ENCODE results near the gene SKAP1.
"Not testable (repeated sequence)": the region's sequence is repeated elsewhere in the genome, so short reads cannot be mapped to it uniquely, and the experiment has no call there.

GRCh38 chr17:48360861-48361633 lies 69.0 kb downstream of the SKAP1 start:
- TF ChIP-seq CTCF (IDR thresholded peaks at IDR 0.05); EP300 (IDR thresholded peaks at IDR 0.05; ENCODE audit: low read depth): not testable (repeated sequence)
